ENCODE results near the gene EPSTI1.
"Not testable (repeated sequence)": the region's sequence is repeated elsewhere in the genome, so short reads cannot be mapped to it uniquely, and the experiment has no call there.

The EPSTI1 gene

DNA sequence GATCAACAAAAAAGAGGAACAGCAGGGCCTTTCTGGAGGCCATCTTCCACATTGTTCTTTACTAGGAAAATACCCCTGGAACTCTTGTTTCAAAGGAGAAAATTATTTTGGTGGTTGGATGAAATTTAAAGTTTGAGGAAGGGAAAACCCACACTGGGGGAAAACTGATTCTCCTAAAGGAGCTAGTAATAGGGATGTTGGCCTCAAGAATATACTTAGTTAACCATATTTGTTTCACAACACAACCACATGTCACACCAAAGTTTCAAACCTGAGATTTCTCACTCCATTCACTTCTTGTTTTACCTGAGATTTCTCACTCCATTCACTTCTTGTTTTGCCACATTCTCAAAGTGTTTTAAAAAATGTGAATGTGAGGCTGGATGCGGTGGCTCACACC is 2.8 kb upstream of the EPSTI1 start:
- no peak for TF ChIP-seq YY1 (IDR thresholded peaks at IDR 0.05; ENCODE audit: insufficient read depth, insufficient read length)
- TF ChIP-seq SUZ12 (IDR thresholded peaks at IDR 0.05; ENCODE audit: extremely low read depth, insufficient read depth, insufficient read length) = no peak
- Histone ChIP-seq H3K9ac (ENCODE audit: insufficient read length, low read depth) (no peak overlapping the region), H3K27me3 (ENCODE audit: insufficient read depth, insufficient read length) (peaks cover 21% of the 10 kb centered on the region), H3K4me1 (ENCODE audit: insufficient read depth, insufficient read length) (no peaks in the 10 kb centered on the region), H3K4me3 (ENCODE audit: insufficient read length, low read depth) (no peak overlapping the region), H3K9me3 (ENCODE audit: insufficient read depth, low read length) (no peaks in the 10 kb centered on the region), H3K36me3 (ENCODE audit: insufficient read depth, insufficient read length, low read length) (no peaks in the 10 kb centered on the region)
- DNase-seq (ENCODE audit: low read depth, low spot score) = no peak

DNA sequence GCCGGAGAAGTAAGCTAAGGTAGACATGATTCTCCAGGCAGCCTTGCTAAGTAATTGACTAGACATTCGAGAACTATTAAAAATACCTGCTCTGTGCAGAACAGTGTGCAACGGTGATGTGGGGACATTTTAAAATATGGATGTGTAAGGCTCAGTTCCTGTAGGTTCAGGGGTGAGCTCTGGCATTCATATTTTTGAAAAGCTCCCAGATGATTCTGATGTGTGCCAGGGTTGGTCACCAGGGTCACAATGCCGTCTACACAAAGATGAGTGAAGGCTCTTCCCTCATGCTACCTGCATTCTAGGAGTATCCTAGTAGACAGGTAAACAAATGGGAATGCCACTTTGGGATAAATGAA is 702 bp upstream of the EPSTI1 start:
- H3K4me3 ChIP-seq (ENCODE audit: insufficient read length, low read depth) = no peak overlapping the region

DNA sequence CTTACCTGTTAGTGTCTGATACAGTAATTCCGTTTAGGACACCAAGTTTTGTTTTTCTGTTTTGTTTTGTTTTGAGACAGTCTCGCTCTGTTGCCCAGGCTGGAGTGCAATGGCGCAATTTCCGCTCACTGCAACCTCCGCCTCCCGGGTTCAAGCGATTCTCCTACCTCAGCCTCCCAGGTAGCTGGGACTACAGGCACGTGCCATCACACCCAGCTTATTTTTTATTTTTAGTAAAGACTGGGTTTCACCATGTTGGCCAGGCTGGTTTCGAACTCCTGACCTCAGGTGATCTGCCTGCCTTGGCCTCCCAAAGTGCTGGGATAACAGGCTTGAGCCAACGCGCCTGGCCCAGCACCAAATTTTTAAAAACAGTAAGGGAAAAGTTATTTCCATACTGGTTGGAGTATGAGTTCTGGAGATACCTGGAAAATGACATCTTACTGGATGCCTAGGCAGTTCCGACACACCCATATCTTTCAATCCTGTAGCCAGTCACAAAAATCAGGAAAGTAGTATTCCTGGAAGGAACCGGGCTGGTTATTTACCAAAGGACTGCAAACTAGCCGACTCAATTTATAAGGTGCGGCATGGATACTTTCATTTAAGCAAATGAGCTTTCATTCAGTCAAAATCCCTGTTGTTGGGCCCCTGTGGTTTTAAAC is 676 bp downstream of the EPSTI1 start:
- not testable (repeated sequence) for DNase-seq (ENCODE audit: low read depth, low spot score); H3K9ac ChIP-seq (ENCODE audit: insufficient read length, low read depth)

More for the DNA sequence above, 702 bp upstream of the EPSTI1 start:
- H3K4me1 ChIP-seq (ENCODE audit: insufficient read depth, insufficient read length) = no peaks in the 10 kb centered on the region
- no peak overlapping the region for H3K9ac ChIP-seq (ENCODE audit: insufficient read length, low read depth)
- no peaks in the 10 kb centered on the region for H3K9me3 ChIP-seq (ENCODE audit: insufficient read depth, low read length)
- no peak for DNase-seq (ENCODE audit: low read depth, low spot score)
- H3K27me3 ChIP-seq (ENCODE audit: insufficient read depth, insufficient read length) = peaks cover 21% of the 10 kb centered on the region
- no peaks in the 10 kb centered on the region for H3K36me3 ChIP-seq (ENCODE audit: insufficient read depth, insufficient read length, low read length)
- TF ChIP-seq SUZ12 (IDR thresholded peaks at IDR 0.05; ENCODE audit: extremely low read depth, insufficient read depth, insufficient read length) = no peak
- no peak for TF ChIP-seq YY1 (IDR thresholded peaks at IDR 0.05; ENCODE audit: insufficient read depth, insufficient read length)
- no peak for TF ChIP-seq ZNF274 (IDR thresholded peaks at IDR 0.05; ENCODE audit: low read depth, low read length)

DNA sequence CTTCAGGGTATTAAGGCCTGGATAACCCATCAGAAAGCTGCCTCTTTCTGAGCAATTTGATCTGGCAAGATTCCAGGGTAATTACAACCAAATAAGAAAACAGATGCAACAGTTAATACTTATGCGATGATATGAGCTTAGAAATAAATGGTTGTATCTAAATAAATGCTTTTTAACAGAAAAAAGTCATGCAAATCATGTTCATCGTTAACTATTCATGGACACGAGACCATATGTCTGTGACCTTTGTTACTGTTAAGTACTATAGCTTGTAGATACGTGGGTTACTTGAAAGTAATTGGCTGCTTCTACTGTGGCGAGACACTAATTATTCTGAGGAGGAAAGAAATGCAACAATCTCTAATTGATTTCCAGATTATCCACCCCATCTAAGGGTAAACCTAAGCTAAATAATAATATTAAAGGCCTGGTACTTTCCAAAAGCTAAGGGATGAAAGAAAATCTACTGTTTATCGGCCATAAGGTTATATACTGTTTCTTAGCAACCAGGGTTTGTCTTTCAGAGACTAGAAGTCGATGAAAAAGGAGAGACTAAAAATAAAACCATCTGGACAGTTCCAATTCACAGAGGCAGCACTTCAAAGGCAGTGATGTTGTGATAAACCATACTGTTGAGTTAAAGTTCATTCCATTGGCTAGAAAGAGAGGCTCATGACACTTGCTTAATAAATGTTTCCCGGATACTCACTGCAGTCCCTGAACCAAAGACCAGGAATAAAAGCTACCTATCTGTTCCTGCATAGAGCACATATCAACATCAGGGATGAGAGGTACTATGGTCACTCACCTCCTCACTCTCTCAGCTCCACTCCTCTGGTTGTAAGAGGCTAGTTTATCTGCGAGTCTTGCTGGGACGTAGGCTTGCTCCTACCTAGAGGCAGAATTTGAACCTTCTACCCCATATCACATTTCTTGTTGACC is 1.5 kb downstream of the EPSTI1 start:
- Histone ChIP-seq H3K4me1 (ENCODE audit: insufficient read depth, insufficient read length) (no peaks in the 10 kb centered on the region), H3K9me3 (ENCODE audit: insufficient read depth, low read length) (no peaks in the 10 kb centered on the region), H3K4me3 (ENCODE audit: insufficient read length, low read depth) (no peak overlapping the region), H3K9ac (ENCODE audit: insufficient read length, low read depth) (no peak overlapping the region), H3K36me3 (ENCODE audit: insufficient read depth, insufficient read length, low read length) (no peaks in the 10 kb centered on the region), H3K27me3 (ENCODE audit: insufficient read depth, insufficient read length) (peaks cover 21% of the 10 kb centered on the region)
- DNase-seq (ENCODE audit: low read depth, low spot score) = no peak
- no peak for TF ChIP-seq YY1 (IDR thresholded peaks at IDR 0.05; ENCODE audit: insufficient read depth, insufficient read length)
- TF ChIP-seq ZNF274 (IDR thresholded peaks at IDR 0.05; ENCODE audit: low read depth, low read length) = no peak
- no peak for TF ChIP-seq SUZ12 (IDR thresholded peaks at IDR 0.05; ENCODE audit: extremely low read depth, insufficient read depth, insufficient read length)

More for the DNA sequence above, 676 bp downstream of the EPSTI1 start:
- peaks cover 21% of the 10 kb centered on the region for H3K27me3 ChIP-seq (ENCODE audit: insufficient read depth, insufficient read length)
- not testable (repeated sequence) for H3K36me3 ChIP-seq (ENCODE audit: insufficient read depth, insufficient read length, low read length); H3K9me3 ChIP-seq (ENCODE audit: insufficient read depth, low read length); H3K4me3 ChIP-seq (ENCODE audit: insufficient read length, low read depth); H3K4me1 ChIP-seq (ENCODE audit: insufficient read depth, insufficient read length)

DNA sequence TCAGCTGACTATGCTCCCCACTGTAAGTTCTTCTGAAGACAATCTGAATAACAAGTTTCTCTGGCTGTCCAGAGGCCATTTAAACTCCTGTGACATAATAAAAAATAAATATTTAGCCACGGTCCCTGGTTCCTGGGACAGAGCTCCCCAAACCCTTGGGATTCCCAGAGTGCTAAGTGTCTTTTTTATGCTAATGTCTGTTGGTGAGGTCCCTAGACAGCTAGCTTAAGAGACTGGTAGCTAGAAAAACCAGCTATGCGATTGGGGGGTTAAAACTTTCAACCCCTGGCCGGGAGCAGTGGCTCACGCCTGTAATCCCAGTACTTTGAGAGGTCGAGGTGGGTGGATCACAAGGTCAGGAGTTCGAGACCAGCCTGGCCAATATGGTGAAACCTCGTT is 5.9 kb downstream of the EPSTI1 start:
- Histone ChIP-seq H3K4me3 (ENCODE audit: insufficient read length, low read depth) (no peak overlapping the region), H3K27me3 (ENCODE audit: insufficient read depth, insufficient read length) (peaks cover 5% of the 10 kb centered on the region), H3K9ac (ENCODE audit: insufficient read length, low read depth) (no peak overlapping the region), H3K9me3 (ENCODE audit: insufficient read depth, low read length) (no peaks in the 10 kb centered on the region), H3K4me1 (ENCODE audit: insufficient read depth, insufficient read length) (no peaks in the 10 kb centered on the region), H3K36me3 (ENCODE audit: insufficient read depth, insufficient read length, low read length) (no peaks in the 10 kb centered on the region)
- TF ChIP-seq ZNF274 (IDR thresholded peaks at IDR 0.05; ENCODE audit: low read depth, low read length) (no peak), SUZ12 (IDR thresholded peaks at IDR 0.05; ENCODE audit: extremely low read depth, insufficient read depth, insufficient read length) (no peak), YY1 (IDR thresholded peaks at IDR 0.05; ENCODE audit: insufficient read depth, insufficient read length) (no peak)
- DNase-seq (ENCODE audit: low read depth, low spot score) = peak; percentile 5

DNA sequence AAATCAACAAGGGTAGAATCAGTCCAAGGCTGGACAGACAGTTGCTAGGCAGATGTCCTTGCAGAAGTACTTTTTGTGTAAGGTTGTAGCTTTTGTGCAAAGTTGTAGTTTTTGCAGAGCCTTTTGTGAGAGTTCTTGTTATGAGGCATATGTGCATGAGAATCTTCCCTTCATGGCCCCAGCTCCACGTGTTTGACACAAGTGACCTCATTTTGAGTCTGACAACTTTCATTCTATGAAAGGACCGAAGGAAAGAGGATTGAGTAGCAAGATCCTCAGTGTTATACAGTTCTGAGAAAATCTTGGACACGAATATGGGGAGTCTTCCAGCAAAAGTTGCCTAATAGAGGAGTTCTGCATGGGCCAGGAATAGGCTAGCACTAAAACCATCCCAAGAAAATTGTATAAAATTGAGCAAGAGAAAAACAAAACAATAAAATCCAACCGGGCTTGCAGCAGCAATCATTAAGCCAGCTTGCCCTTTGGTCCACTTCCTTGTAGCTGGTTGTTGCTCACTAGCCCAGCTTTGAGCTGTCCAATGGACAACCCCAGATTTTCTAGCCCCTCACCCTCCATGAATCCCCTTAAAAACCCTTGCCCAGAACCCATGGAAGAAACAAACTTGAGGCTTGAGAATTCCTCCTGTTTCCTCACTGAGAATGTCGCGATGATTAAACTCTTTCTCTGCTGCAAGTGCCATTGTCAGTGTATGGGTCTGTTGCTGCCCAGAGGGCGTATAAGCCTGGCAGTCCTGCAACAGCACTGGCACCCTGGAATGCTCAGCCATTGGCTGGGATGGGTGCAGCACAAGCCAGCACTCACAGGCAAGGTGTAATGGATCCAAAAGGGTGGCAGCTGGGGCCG is 6.5 kb downstream of the EPSTI1 start:
- Histone ChIP-seq H3K4me1 (ENCODE audit: insufficient read depth, insufficient read length) (no peaks in the 10 kb centered on the region), H3K9me3 (ENCODE audit: insufficient read depth, low read length) (no peaks in the 10 kb centered on the region), H3K27me3 (ENCODE audit: insufficient read depth, insufficient read length) (no peaks in the 10 kb centered on the region), H3K36me3 (ENCODE audit: insufficient read depth, insufficient read length, low read length) (no peaks in the 10 kb centered on the region), H3K9ac (ENCODE audit: insufficient read length, low read depth) (no peak overlapping the region), H3K4me3 (ENCODE audit: insufficient read length, low read depth) (no peak overlapping the region)
- TF ChIP-seq SUZ12 (IDR thresholded peaks at IDR 0.05; ENCODE audit: extremely low read depth, insufficient read depth, insufficient read length) = no peak
- TF ChIP-seq ZNF274 (IDR thresholded peaks at IDR 0.05; ENCODE audit: low read depth, low read length) = no peak
- no peak for TF ChIP-seq YY1 (IDR thresholded peaks at IDR 0.05; ENCODE audit: insufficient read depth, insufficient read length)
- DNase-seq (ENCODE audit: low read depth, low spot score) = no peak

- no peaks in the 10 kb centered on the region for H3K4me1 ChIP-seq (ENCODE audit: insufficient read depth, insufficient read length)
- H3K9ac ChIP-seq (ENCODE audit: insufficient read length, low read depth) = no peak overlapping the region
- no peak overlapping the region for H3K4me3 ChIP-seq (ENCODE audit: insufficient read length, low read depth)
- no peaks in the 10 kb centered on the region for H3K36me3 ChIP-seq (ENCODE audit: insufficient read depth, insufficient read length, low read length)
- no peaks in the 10 kb centered on the region for H3K9me3 ChIP-seq (ENCODE audit: insufficient read depth, low read length)
- no peaks in the 10 kb centered on the region for H3K27me3 ChIP-seq (ENCODE audit: insufficient read depth, insufficient read length)
- TF ChIP-seq ZNF274 (IDR thresholded peaks at IDR 0.05; ENCODE audit: low read depth, low read length) (no peak), SUZ12 (IDR thresholded peaks at IDR 0.05; ENCODE audit: extremely low read depth, insufficient read depth, insufficient read length) (no peak)
- DNase-seq (ENCODE audit: low read depth, low spot score) = no peak
Observed at GRCh38 chr13:42984691-42985090, 7.3 kb downstream of the EPSTI1 start.

Data from NT2/D1 (cell line).